Activated CD4-positive, CD25-positive, alpha-beta regulatory T cell (primary cell): ENCODE measurements around the gene HSD17B11.
"Not testable (repeated sequence)": the region's sequence is repeated elsewhere in the genome, so short reads cannot be mapped to it uniquely, and the experiment has no call there.

Source experiments
- DNase-seq, 4 experiments: peaks; one replicate each; lab custom pipeline; 2025; lab: John Stamatoyannopoulos, UW

The HSD17B11 gene

GRCh38 chr4:87356832-87357526, 34.0 kb downstream of the HSD17B11 start:
- no peak for DNase-seq

- no peak for DNase-seq
Observed at GRCh38 chr4:87354168-87355102, 36.6 kb downstream of the HSD17B11 start.

- peak in 1 of 4 experiments; percentile 1 for DNase-seq
Observed at GRCh38 chr4:87353592-87353991, 37.4 kb downstream of the HSD17B11 start.

- no peak for DNase-seq
Observed at GRCh38 chr4:87345139-87345538, 45.8 kb downstream of the HSD17B11 start.

- DNase-seq, result no peak
Observed at GRCh38 chr4:87342872-87343271, 48.1 kb downstream of the HSD17B11 start.

- not testable (repeated sequence) for DNase-seq
Observed at GRCh38 chr4:87341954-87342635, 48.9 kb downstream of the HSD17B11 start.

GRCh38 chr4:87339440-87339839, 51.5 kb downstream of the HSD17B11 start:
- no peak for DNase-seq

GRCh38 chr4:87337361-87337760, 53.6 kb downstream of the HSD17B11 start:
- no peak for DNase-seq

GRCh38 chr4:87333267-87333666, 57.7 kb downstream of the HSD17B11 start:
- DNase-seq, result no peak

- DNase-seq, result no peak
Observed at GRCh38 chr4:87330761-87331160, 60.2 kb downstream of the HSD17B11 start.

GRCh38 chr4:87327136-87327535, 63.9 kb downstream of the HSD17B11 start:
- DNase-seq, result no peak

GRCh38 chr4:87326460-87326859, 64.5 kb downstream of the HSD17B11 start:
- DNase-seq, result no peak

GRCh38 chr4:87322754-87323153, 68.2 kb downstream of the HSD17B11 start, which contains the start of gene HSD17B13:
Gene HSD17B13, minus strand, starts transcription at chr4:87322882. Its CDS starts 41 bp downstream, at chr4:87322841.
- no peak for DNase-seq

- no peak for DNase-seq
Observed at GRCh38 chr4:87321888-87322287, 69.1 kb downstream of the HSD17B11 start.

GRCh38 chr4:87317527-87317926, 73.5 kb downstream of the HSD17B11 start:
- no peak for DNase-seq

- DNase-seq, result no peak
Observed at GRCh38 chr4:87316961-87317360, 74.0 kb downstream of the HSD17B11 start.

- not testable (repeated sequence) for DNase-seq
Observed at GRCh38 chr4:87315000-87315399, 76.0 kb downstream of the HSD17B11 start.

GRCh38 chr4:87313756-87314155, 77.2 kb downstream of the HSD17B11 start:
- DNase-seq, result no peak

GRCh38 chr4:87311684-87312083, 79.3 kb downstream of the HSD17B11 start:
- no peak for DNase-seq

- DNase-seq, result no peak
Observed at GRCh38 chr4:87310691-87311335, 80.2 kb downstream of the HSD17B11 start.

GRCh38 chr4:87309625-87310024, 81.4 kb downstream of the HSD17B11 start:
- no peak for DNase-seq

- DNase-seq, result no peak
Observed at GRCh38 chr4:87306056-87306455, 84.9 kb downstream of the HSD17B11 start.
